Testis (tissue), 3 donors: Measurements from ENCODE around the gene TPCN2. TPM values are rescaled to one million over a fixed set of nuclear protein-coding genes. Genes with fewer than 3 reads are reported as not detected.

Experiments
- DNase-seq: peaks from one replicate; pipeline ENCODE4 v3.0.0-alpha.2; 2019
- H3K27ac ChIP-seq, 2 donors: fragments of 200-600 bp; sonication (generic); one replicate each; pipeline ENCODE4 v1.5.1; 2019
- H3K27me3 ChIP-seq: fragments of 200-600 bp; sonication (generic); one replicate; pipeline ENCODE4 v1.5.1; 2019
- H3K36me3 ChIP-seq: fragments of 200-600 bp; sonication (generic); one replicate; pipeline ENCODE4 v1.5.1; 2017; ENCODE audit warnings: low read depth; ENCODE audit errors: missing control alignments
- H3K4me1 ChIP-seq: fragments of 200-600 bp; sonication (generic); one replicate; pipeline ENCODE4 v1.5.1; 2019
- H3K4me3 ChIP-seq, 2 donors: fragments of 200-600 bp; sonication (generic); one replicate each; pipeline ENCODE4 v1.5.1; 2017 to 2019
- H3K9me3 ChIP-seq: fragments of 200-600 bp; sonication (generic); one replicate; pipeline ENCODE4 v1.5.1; 2017
- CTCF ChIP-seq, 3 experiments: fragments of 450-650 bp in 2 of 3; fragments of 200-600 bp in 1 of 3; sonication (generic) in 1 of 3; IDR thresholded peaks; one replicate each; pipeline ENCODE4 v1.5.1; 2016 to 2019; ENCODE audit warnings: antibody characterized with exemption in 3 of 3, mild to moderate bottlenecking in 2 of 3, moderate library complexity in 1 of 3
- POLR2A ChIP-seq: fragments of 450-650 bp; IDR thresholded peaks from one replicate; pipeline ENCODE4 v1.6.1; 2017; ENCODE audit warnings: antibody characterized with exemption, mild to moderate bottlenecking, moderate library complexity
- WGBS, 2 donors: methylation state at CpG; one replicate each; pipeline ENCODE4 v1.1.5; 2018; 5-methylcytosine and 5-hydroxymethylcytosine counted together
- intact Hi-C: fragments of 100-400 bp; cut with DNase I; formaldehyde crosslinking; loops from one replicate; pipeline ENCODE4 v1.15.1; 2023; ENCODE audit warnings: low total_unique reads
- polyA plus RNA-seq: library from polyadenylated mRNA; stranded (reverse); fragments of 350-450 nt; fragmentation: Illumina TruSeq; extraction: RNeasy Lipid Tissue Mini Kit (QIAGEN cat#74804); gene quantifications from one replicate; pipeline ENCODE4 v1.2.3, GENCODE V29; 2014; ENCODE audit warnings: low read depth, low replicate concordance; ENCODE audit not compliant: insufficient read depth
- total RNA-seq, 2 donors: library from RNA; depleted of rRNA; stranded (reverse); fragments of >200 nt; gene quantifications; one replicate each; pipeline ENCODE4 v1.2.3, GENCODE V29; 2016

The TPCN2 gene
- total and polyA plus RNA-seq, 3 donors from 2014 or later, result 12.9 to 32.5 (median 28.4) TPM

DNA sequence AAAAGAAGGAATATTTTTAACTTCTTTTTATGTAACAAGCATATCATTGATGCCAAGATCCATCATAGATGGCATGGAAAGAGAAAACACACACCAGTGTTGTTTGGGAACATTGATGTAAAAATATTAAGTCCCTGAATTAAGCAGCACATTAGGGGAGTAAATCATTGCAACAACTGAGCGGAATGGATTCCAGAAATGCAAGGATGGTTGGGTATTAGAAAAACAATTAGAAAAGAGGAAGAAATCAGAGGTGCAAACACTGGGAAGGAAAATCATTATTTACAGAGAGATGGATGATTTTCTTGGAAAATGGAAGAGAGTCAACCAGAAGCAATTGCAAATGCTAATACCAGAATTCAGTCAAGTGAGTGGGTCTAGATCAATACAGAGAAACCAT, 115.1 kb downstream of the TPCN2 start:
- peaks cover 4% of the 10 kb centered on the region for H3K4me1 ChIP-seq
- TF ChIP-seq POLR2A (no peak), CTCF (IDR thresholded peaks at IDR 0.05) (no peak)
- no peaks in the 10 kb centered on the region for H3K27me3 ChIP-seq
- no peak for DNase-seq
- intact Hi-C loops, result no loop called here
- no peak overlapping the region for H3K4me3 ChIP-seq
- 97 to 100% methylated on average over 1 of the region's 1 CpG for WGBS, 2 donors
- no peaks in the 10 kb centered on the region for H3K36me3 ChIP-seq
- no peaks in the 10 kb centered on the region for H3K9me3 ChIP-seq
- H3K27ac ChIP-seq, result no peak overlapping the region

DNA sequence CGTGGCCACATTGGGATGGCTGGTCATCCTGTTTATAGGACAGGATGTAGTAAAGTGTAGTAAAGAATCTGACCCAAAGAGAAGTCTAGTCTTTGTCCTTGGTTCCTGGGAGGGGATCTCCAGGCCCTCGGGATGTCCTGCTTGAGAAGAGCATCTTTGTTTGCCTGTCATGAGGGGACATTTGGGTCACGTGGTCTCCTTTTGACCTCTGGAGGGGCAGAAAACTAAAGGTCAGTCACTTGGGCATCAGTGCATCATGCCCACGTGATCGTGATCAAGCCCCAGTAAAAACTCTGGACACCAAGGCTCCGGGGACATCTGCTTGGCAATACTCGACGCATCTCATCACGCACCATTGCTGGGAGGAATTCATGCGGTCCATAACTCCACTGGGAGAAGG, 116.1 kb downstream of the TPCN2 start:
- DNase-seq, result no peak
- no peak for TF ChIP-seq CTCF (IDR thresholded peaks at IDR 0.05)
- TF ChIP-seq POLR2A, result no peak
- H3K9me3 ChIP-seq, result no peaks in the 10 kb centered on the region
- intact Hi-C loops, result no loop called here
- no peaks in the 10 kb centered on the region for H3K27me3 ChIP-seq
- peaks cover 4% of the 10 kb centered on the region for H3K4me1 ChIP-seq
- no peak overlapping the region for H3K27ac ChIP-seq
- WGBS, 2 donors, result 78 to 86% methylated on average over 10 of the region's 10 CpGs
- no peaks in the 10 kb centered on the region for H3K36me3 ChIP-seq
- H3K4me3 ChIP-seq, result no peak overlapping the region

DNA sequence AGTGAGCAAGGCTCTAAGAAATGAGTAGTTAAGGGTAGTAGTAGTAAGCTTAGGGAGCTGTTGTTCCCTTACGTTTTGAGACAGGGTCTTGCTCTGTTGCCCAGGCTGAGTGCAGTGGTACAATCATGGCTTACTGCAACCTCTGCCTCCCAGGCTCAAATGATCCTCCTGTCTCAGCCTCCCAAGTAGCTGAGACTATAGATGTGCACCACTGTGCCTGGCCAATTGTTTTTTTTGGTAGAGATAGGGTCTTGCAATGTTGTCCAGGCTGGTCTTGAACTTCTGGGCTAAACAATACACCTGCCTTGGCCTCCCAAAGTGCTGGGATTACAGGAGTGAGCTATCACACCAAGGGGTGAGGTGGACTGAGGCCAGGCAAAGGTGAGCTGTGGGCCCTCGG, 117.0 kb downstream of the TPCN2 start:
- intact Hi-C loops, result no loop called here
- no peaks in the 10 kb centered on the region for H3K36me3 ChIP-seq
- H3K4me3 ChIP-seq, result no peak overlapping the region
- H3K27ac ChIP-seq, result no peak overlapping the region
- WGBS, 2 donors, result 95 to 97% methylated on average over 2 of the region's 2 CpGs
- H3K9me3 ChIP-seq, result no peaks in the 10 kb centered on the region
- H3K4me1 ChIP-seq, result peaks cover 4% of the 10 kb centered on the region
- TF ChIP-seq CTCF (IDR thresholded peaks at IDR 0.05) (no peak), POLR2A (no peak)
- no peaks in the 10 kb centered on the region for H3K27me3 ChIP-seq
- no peak for DNase-seq

GRCh38 chr11:69166218-69167115, 117.7 kb downstream of the TPCN2 start:
- Histone ChIP-seq H3K4me3 (no peak overlapping the region), H3K36me3 (no peaks in the 10 kb centered on the region), H3K9me3 (no peaks in the 10 kb centered on the region), H3K27ac (no peak overlapping the region), H3K4me1 (peaks cover 4% of the 10 kb centered on the region), H3K27me3 (no peaks in the 10 kb centered on the region)
- intact Hi-C loops, result no loop called here
- no peak for TF ChIP-seq CTCF (IDR thresholded peaks at IDR 0.05)
- no peak for TF ChIP-seq POLR2A
- WGBS, 2 donors, result 58 to 65% methylated on average over 15 to 21 of the region's 21 CpGs
- DNase-seq, result no peak
